Left ventricle myocardium superior (tissue), 1 donor: Measurements from ENCODE around the gene GFRA4. TPM values are rescaled to one million over a fixed set of nuclear protein-coding genes. Genes with fewer than 3 reads are reported as not detected.

Experiments
- ATAC-seq: fragments of 200-7000 bp; cut with Tn5 transposase; one replicate; pipeline ENCODE4 v1.9.1; 2020; ENCODE audit warnings: mild to moderate bottlenecking, moderate library complexity
- DNase-seq: peaks from one replicate; pipeline ENCODE4 v3.0.0-alpha.2; 2020
- intact Hi-C: fragments of 100-400 bp; cut with micrococcal nuclease; formaldehyde crosslinking; loops from one replicate; pipeline ENCODE4 v1.11.0; 2022
- total RNA-seq: library from RNA; stranded (reverse); fragmentation: NEBNext Ultra II Directional; extraction: Animal tissue kit (Norgen Biotek cat#: 25700); gene quantifications from one replicate; pipeline ENCODE4 v1.2.1, GENCODE V29; 2021
- donor health status: DM: no; HTN: yes; CAD: no; lungs with severe emphysema.

GFRA4 gene
- total RNA-seq, 1 donor from 2014 or later = not detected

GRCh38 chr20:3660262-3661059, 2.7 kb downstream of the GFRA4 start:
- intact Hi-C loops = no loop called here
- ATAC-seq = no peak
- DNase-seq = peak; percentile 23

DNA sequence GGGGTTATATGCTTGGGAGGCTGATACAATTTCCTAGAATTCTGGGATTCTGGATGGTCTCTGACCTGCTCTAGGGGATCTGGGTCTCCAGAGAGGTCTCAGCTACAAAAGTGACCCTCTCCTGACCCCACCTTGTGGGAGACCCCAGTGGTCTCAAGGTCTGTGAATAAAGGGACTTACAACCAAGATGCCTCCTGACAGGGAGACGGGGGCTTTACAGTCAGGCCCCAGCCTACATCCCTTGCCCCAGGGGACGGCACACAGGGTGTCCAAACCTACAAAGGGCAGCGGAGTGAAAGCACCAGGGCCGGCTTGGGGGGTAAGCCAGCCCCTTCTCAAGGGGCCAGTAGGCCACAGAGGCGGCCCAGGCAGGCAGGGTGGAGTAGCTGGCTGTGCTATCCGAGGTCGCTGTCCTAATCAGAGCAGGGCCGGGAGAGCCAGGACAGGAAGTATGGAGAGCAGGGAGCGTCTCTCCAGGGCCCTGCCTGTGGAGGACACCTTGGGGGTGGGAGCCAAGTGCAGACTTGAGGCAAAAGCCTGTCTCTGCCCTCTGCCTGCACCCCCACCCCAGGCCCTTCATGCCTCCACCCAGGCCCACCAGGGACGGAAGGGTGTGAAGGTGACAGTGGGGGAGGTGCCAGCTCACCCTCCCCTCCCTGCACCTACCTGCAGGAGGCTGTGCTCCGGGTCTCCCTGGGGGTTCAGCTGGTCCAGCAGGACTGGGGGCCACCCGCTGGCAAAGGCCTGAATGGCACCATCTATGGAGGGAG, 3.5 kb downstream of the GFRA4 start:
- intact Hi-C loops = no loop called here
- ATAC-seq (no peak), DNase-seq (no peak)

DNA sequence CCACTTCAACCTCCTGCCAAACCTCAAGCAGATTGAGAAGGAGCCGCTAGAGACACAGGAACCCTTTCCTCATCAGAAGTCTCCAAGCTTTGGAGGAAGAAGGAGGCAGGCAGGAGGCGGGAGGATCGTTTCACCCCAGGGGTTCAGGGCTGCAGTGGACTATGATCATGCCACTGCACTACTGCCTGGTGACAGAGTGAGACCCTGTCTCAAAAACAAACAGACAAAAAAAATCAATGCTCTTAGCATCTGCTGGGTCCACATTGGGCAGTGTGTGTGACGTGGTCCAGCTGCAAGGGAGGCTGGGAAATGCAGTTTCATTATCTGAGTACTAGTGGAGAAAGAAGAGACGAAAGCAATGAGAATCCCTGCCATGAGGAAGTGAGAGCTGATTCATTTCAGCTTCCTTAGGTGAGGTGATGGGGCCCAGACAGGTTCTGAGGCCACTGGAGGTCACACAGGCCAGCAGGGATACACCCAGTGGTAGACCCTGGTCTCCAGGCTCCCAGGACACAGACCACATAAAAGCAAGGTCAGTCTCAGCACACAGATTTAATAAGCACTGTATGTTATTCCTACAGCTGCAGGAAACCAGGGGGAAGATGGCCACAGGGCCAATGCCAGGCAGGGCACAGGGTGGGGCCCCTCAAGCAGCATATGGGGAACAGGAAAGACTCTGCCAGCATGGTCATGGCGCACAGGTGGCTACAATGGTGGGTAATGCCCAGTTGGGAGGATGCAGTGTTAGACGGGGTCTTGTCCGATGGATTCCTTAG, 4.3 kb downstream of the GFRA4 start:
- no peak for ATAC-seq
- intact Hi-C loops = no loop called here
- DNase-seq = no peak

DNA sequence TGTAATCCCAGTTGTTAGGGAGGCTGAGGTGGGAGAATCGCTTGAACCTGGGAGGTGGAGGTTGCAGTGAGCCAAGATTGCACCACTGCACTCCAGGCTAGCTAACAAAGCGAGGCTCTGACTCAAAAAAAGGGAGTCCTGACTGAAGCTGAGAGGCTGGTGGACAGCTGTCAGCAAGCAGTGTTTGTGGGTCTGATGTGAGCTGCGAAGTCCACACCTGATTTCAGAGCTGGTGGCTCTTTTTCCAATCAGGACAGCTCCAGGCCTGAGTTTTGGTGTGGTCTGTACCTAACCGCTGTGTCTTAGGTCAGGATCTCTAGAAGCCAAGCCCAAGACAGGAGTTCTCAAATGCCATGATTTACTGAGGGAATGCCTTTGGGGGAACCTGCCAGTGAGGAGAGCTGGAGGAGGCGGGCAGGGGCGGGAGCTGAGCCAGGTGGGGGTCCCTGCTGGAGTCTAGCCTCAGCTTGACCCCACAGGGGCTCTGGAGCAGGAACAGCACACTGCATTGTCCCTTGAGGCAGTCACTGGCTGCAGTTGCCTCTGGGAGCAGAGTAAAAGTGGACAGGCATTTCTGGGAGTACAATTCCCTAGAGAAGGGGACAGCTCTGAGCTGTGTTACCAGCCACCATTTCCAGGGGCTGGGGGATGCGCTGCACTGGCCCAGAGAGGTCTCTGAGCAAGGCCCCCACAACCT, 5.0 kb downstream of the GFRA4 start:
- intact Hi-C loops = no loop called here
- DNase-seq = no peak
- ATAC-seq = no peak

DNA sequence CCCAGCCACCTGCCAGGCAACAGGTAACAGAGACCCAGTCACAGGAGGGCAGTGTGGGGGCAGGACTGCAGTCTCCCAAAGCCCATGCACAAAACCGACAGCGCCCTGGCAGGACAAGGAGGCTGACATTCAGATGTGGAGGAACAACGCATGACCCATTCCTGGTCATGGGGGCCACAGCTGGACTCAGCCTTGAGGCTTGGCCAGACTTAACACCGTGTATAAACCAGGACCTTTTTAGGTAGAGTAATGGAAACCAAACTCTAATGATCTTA, 8.1 kb downstream of the GFRA4 start:
- no peak for ATAC-seq

GRCh38 chr20:3654326-3655130, 8.7 kb downstream of the GFRA4 start:
- ATAC-seq (no peak), DNase-seq (no peak)
- intact Hi-C loops = no loop called here

More for the DNA sequence above, 8.1 kb downstream of the GFRA4 start:
- no peak for DNase-seq
- intact Hi-C loops = no loop called here

GRCh38 chr20:3653921-3654320, 9.3 kb downstream of the GFRA4 start:
- ATAC-seq (no peak), DNase-seq (no peak)
- intact Hi-C loops = no loop called here

DNA sequence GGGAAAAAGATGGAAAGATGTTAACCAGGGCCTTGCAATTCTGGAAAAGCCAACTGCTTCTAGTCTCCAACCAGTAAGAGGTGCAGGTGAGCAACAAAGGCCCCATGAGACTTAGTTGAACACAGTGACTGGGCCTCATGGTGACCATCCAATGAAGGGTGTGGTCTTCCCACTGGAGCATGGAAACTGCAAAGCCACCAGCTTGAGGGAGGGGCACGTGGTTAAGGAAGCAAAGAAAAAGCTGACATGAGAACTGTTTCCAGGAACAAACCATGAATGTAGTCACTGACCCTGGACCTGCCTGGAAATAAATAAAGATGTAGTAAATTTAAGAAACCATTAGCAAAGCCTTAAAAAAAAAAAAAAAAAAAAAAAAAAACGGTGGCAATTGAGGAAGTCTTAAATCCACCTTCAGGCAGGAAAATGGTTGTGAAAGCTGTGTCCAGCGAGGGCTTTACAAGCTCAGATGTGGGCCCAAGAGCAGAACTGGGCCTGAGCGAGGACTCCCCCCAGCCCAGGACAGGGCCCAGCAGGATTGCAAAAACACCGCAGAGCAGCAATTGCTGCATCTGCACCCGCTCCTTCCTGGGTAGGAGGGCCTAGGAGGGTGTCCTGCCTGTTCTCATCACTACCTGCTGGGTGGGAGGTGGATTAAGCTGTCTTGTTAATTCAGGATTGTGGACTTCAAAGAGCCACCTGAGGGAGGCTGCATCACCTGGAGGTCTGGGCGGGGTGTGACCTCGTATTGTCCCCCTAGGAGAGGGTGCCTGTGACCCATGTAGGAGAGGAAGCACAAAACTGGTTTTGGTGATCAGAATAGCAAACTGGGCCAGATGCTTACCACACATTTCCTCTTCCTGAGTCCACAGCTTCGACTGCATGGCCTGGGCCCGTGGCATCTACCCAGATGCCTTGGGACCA, 10.3 kb downstream of the GFRA4 start:
- DNase-seq (no peak), ATAC-seq (peak; percentile 36)
- intact Hi-C loops = no loop called here

DNA sequence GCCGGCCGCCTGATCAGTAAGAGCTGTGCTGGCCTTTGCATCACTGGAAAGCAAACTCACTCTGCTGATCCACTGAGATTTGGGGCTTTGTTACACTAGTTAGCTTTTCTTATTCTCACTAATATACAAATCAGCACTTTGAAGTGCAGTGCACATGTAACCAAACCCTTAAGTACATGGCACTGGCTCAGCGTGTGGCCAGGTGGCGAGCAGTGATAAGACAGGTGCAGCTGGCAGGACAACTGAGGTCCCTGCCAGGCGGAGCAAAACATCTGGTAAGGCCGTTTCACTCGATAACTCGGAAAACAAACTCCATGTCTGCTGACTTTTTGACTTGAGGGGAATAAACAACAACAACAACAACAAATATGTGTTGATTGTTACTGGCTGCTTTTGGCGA, 11.0 kb downstream of the GFRA4 start:
- intact Hi-C loops = no loop called here
- ATAC-seq (no peak), DNase-seq (no peak)

DNA sequence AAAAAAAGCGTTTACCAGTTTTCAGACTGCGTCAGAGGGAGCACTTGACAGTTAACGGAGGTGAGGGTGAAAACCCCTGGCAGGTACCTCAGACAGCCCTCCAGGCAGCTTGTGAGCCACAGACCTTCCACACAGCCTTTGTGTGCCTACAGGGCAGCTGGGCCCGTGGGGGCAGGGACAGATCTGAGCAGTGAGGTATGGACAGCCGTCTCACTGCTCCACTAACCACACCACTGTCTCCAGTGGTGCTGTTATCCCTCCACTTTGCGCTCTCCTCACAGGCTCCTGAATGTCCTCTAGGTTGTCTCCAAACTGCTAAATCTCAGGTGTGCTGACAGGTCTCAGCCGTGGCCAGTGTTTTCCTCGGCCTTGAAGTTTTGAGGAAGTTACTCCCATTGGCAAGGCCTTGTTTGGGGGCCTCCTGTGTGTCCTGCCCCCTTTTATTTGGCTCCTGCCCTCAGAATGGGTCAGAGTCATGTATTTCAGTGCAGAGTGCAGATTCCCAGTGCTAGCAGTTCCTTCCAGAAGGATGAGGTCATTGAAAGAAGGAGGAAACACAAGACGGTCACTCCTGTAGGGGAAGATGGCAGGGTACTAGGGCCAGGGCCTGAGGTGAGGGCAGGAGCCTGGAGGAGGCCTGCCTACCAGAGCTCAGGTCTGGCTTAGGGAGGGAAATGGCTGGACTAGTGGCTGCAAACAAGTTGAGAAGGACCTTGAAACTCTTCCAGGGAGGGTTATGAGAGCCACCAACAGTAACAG, 11.8 kb downstream of the GFRA4 start:
- no peak for ATAC-seq
- DNase-seq = no peak

DNA sequence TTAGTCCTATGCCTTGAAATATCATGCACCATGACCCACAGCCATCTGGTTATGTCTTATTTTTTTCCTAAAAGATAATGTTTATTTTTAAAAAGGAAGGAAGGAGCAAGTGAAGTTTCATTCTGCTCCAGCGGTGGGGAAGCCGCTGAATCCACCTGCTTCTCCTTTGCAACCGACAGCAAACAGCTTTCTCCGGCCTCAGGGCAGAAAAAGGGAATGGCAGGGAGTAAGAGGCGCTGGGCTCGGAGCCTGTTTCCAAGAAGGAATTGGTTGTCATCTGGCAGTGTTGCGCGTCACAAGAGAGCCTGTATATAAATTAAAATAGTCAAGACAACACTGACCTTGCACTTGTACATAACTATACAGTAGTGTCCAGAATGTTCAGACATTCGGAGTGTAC, 14.2 kb downstream of the GFRA4 start:
- intact Hi-C loops = no loop called here
- DNase-seq (no peak), ATAC-seq (no peak)

More for the DNA sequence above, 11.8 kb downstream of the GFRA4 start:
- intact Hi-C loops = no loop called here

DNA sequence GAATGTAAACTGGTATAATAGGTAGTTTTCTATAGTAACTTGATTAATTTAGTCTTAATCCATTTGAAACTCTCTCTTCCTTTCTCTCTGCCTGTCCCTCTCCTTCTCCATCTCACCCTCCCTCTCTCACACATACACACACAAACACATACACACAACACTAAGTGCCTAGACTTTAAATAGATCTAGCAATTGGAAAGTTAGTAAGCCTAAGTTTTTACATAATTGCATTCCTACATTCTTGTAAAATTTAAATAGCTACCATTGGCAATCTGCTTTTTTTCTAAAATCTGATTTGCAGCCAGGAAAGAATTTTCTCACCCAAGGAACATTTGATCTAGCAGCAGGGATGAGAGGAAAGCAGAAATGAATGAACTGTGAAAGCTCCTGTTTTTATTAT, 15.7 kb downstream of the GFRA4 start:
- no peak for ATAC-seq
- intact Hi-C loops = no loop called here
- DNase-seq = no peak

- intact Hi-C loops = no loop called here
- no peak for ATAC-seq
- no peak for DNase-seq
These were observed 16.5 kb downstream of the GFRA4 start for GRCh38 chr20:3646651-3647050.

DNA sequence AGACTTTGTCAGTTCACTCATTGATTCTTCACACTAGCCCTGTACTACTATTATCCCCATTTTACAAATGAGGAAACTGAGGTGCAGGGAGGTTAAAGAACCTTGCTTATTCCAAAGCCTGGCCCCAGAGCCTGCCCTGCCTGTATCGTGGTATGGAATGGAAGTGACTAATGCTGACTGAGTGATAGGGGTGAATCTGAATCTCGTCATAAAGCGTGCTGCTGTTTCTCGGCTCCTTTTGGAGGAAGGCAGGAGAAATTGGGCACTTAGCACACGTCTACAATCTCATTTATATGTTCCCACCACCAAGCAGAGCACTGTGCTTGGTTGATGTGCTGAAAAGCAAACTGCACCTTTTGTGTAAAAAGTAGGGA, 17.1 kb downstream of the GFRA4 start:
- intact Hi-C loops = no loop called here
- DNase-seq (no peak), ATAC-seq (no peak)

DNA sequence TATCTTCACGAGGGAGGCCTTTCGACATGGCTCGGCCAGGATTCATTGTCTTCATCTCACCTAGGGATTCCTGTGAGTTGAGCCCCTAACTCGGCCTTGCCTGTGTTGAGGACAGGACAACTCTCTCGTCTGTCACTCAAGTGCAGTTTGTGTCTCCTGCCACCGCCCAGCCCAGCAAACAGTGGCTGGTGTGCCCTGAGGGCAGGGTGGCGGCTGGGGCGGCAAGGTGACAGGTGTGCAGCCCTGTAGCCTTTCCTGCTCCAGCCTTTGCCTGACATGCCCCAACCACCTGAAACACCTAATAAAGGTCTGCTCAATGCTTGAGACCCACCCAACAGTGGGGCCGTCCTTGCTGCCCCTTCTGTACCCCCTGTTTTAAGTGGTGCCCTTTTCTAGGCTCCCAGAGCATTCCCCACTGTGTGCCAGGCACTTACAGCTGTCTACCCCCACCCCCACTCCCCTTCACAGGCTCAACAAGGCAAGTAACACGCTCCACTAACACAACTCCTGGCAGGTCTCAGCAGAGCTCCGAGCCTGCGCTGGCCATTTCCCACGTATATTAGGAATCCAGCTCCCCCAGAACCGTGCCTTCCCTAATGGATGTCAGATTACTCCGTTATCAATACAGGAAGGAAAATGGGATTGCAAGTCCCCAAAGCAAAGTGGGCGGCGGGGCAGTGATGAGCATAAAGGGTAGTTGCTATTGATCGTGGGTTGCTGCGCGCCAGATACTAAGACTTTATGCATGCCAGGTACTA, 17.7 kb downstream of the GFRA4 start:
- DNase-seq = no peak
- intact Hi-C loops = no loop called here
- ATAC-seq = no peak

DNA sequence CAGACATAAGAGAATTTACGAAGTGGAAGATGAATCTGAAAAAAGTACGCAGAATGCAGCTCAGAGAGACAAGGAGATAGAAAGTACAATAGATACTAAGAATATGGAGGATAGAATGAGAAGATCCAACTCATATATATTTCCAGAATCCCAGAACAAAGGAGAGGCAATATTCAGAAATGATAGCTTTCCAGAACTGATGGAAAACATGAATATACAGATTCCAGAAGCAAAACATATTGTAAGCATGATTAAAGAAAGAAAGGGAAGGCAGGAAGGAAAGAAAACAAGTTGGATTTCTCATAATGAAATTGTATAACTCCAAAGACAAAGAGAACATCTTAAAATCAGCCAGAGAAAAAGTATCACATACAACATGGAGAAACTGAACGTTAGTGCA, 22.9 kb downstream of the GFRA4 start:
- ATAC-seq = no peak
- DNase-seq = no peak
- intact Hi-C loops = no loop called here

- DNase-seq (no peak), ATAC-seq (no peak)
- intact Hi-C loops = no loop called here
These were observed 27.9 kb downstream of the GFRA4 start for GRCh38 chr20:3635346-3635745.
